HepG2 (cell line): ENCODE data around the gene DTD2. TPM values are rescaled to one million over a fixed set of nuclear protein-coding genes. Genes with fewer than 3 reads are reported as not detected.
A peak's percentile ranks its signal among the peaks of the same experiment; 100 is the strongest.

Source experiments
- CCDC6 ChIP-seq: sonication (generic); formaldehyde crosslinking; IDR thresholded peaks from 2 replicates; pipeline ENCODE4 v1.8.1; 2022; ENCODE audit warnings: mild to moderate bottlenecking, missing genetic modification reagents, moderate library complexity
- FOXP1 ChIP-seq, 2 experiments: fragments of 450-650 bp in 1 of 2; IDR thresholded peaks; 2 replicates each; pipeline ENCODE4 v1.6.1; 2017 to 2018; ENCODE audit warnings: antibody characterized with exemption in 1 of 2
- MTF2 ChIP-seq: sonication (generic); formaldehyde crosslinking; IDR thresholded peaks from 2 replicates; pipeline ENCODE4 v1.5.0; 2020; ENCODE audit warnings: missing genetic modification reagents, borderline replicate concordance
- MXD4 ChIP-seq: IDR thresholded peaks from 2 replicates; pipeline ENCODE4 v1.6.1; 2016; ENCODE audit warnings: mild to moderate bottlenecking, missing biosample characterization, missing genetic modification reagents
- NFKBIZ ChIP-seq: IDR thresholded peaks from 2 replicates; pipeline ENCODE4 v1.6.1; 2018; ENCODE audit warnings: missing genetic modification reagents, missing compliant biosample characterization
- SAP130 ChIP-seq: IDR thresholded peaks from 2 replicates; pipeline ENCODE4 v1.6.1; 2016; ENCODE audit warnings: low read depth
- TBX2 ChIP-seq: sonication (generic); formaldehyde crosslinking; IDR thresholded peaks from 2 replicates; pipeline ENCODE4 v1.5.0; 2020; ENCODE audit warnings: missing genetic modification reagents, mild to moderate bottlenecking, borderline replicate concordance
- TOPORS ChIP-seq: sonication (generic); formaldehyde crosslinking; IDR thresholded peaks from 2 replicates; pipeline ENCODE4 v1.8.0; 2023; ENCODE audit warnings: mild to moderate bottlenecking, missing genetic modification reagents
- ZNF672 ChIP-seq: sonication (generic); formaldehyde crosslinking; IDR thresholded peaks from 2 replicates; pipeline ENCODE4 v1.8.1; 2022; ENCODE audit warnings: missing genetic modification reagents
- ZNF737 ChIP-seq: sonication (generic); formaldehyde crosslinking; IDR thresholded peaks from 2 replicates; pipeline ENCODE4 v1.5.0; 2020; ENCODE audit warnings: missing genetic modification reagents, mild to moderate bottlenecking, borderline replicate concordance
- ZNF775 ChIP-seq: sonication (generic); formaldehyde crosslinking; IDR thresholded peaks from 2 replicates; pipeline ENCODE4 v1.4.0; 2020; ENCODE audit warnings: missing genetic modification reagents, mild to moderate bottlenecking, moderate library complexity, borderline replicate concordance
- ZNF879 ChIP-seq: sonication (generic); formaldehyde crosslinking; IDR thresholded peaks from 2 replicates; pipeline ENCODE4 v1.8.1; 2023; ENCODE audit warnings: missing genetic modification reagents
- polyA plus RNA-seq, 8 experiments: library from polyadenylated mRNA; depleted of rRNA in 3 of 8; stranded (reverse) in 7 of 8; unstranded in 1 of 8; fragments of >200 nt; fragmentation: Illumina TruSeq in 4 of 8; extraction: Trizol in 4 of 8; gene quantifications; 2 replicates each; pipeline versions ENCODE4 v1.2.1 to v1.2.3, GENCODE V29; 2011 to 2016; ENCODE audit warnings: low read depth in 4 of 8, missing spikeins in 1 of 8, mixed read lengths in 1 of 8; ENCODE audit not compliant: insufficient read depth in 1 of 8
- total RNA-seq, 5 experiments: library from RNA; depleted of rRNA; stranded (reverse); fragments of >200 nt; fragmentation: Illumina TruSeq; extraction: Trizol; gene quantifications; 2 replicates each; pipeline ENCODE4 v1.2.3, GENCODE V29; 2016; ENCODE audit warnings: low read depth in 1 of 5
- TF ChIP-seq, protein P1 (sequence below): sonication (generic); formaldehyde crosslinking; IDR thresholded peaks from 2 replicates; pipeline ENCODE4 v1.4.0; 2020; ENCODE audit warnings: missing genetic modification reagents, borderline replicate concordance
- TF ChIP-seq, protein P2 (sequence below): sonication (generic); formaldehyde crosslinking; IDR thresholded peaks from 2 replicates; pipeline ENCODE4 v1.4.0; 2020; ENCODE audit warnings: mild to moderate bottlenecking, missing genetic modification reagents
- TF ChIP-seq, protein P3 (sequence below): IDR thresholded peaks from 2 replicates; pipeline ENCODE4 v1.6.1; 2016; ENCODE audit warnings: low read depth, missing genetic modification reagents, missing compliant biosample characterization
- TF ChIP-seq, protein P4 (sequence below): sonication (generic); formaldehyde crosslinking; IDR thresholded peaks from 2 replicates; pipeline ENCODE4 v1.4.0; 2020; ENCODE audit warnings: missing genetic modification reagents

The DTD2 gene
- total and polyA plus RNA-seq, 2 of the 13 experiments (the other 11 are each of a cell fraction or from before 2014, with no cell fraction given), result 22.3 to 49.8 TPM

DNA sequence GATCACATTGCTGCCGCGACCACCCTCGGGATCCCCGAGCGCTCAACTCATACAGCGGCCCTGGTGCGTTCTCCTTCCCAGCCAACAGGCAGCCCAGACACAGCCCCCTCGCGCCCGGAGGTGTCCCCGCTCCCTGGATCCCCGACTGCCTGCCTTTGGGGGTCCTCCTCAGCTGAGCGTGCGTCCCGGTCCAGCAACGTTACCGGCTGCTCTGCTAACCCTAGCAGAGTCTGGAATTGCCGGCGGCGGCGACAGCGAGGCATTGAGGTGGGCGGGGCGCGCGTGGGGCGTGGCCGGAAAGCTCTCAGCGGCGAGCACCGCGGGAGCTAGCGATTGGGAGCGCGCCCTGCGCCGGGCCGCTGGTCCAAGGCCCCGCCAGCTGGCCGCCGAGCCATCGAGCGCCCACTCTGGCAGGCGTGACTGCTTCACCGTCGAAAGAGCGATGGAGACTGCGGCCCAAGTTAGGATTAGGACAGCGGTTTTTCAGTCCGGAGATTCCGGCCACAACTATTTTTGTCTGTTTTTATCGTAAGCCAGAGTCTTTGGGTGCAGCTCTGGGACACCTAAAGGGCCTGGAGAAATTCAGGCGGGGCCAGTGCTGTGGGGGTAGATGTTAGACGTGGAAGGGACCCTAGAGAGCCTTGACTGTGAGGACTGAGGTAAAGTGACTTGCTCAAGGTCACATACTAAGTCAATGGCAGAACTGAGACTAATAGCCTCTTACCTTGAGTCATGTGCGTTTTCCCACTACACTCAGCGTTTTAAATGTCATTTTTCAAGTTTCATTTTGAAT, 36.8 kb downstream of the DTD2 start, which contains the start of gene HEATR5A (continued):
- TF ChIP-seq, protein P1, sequence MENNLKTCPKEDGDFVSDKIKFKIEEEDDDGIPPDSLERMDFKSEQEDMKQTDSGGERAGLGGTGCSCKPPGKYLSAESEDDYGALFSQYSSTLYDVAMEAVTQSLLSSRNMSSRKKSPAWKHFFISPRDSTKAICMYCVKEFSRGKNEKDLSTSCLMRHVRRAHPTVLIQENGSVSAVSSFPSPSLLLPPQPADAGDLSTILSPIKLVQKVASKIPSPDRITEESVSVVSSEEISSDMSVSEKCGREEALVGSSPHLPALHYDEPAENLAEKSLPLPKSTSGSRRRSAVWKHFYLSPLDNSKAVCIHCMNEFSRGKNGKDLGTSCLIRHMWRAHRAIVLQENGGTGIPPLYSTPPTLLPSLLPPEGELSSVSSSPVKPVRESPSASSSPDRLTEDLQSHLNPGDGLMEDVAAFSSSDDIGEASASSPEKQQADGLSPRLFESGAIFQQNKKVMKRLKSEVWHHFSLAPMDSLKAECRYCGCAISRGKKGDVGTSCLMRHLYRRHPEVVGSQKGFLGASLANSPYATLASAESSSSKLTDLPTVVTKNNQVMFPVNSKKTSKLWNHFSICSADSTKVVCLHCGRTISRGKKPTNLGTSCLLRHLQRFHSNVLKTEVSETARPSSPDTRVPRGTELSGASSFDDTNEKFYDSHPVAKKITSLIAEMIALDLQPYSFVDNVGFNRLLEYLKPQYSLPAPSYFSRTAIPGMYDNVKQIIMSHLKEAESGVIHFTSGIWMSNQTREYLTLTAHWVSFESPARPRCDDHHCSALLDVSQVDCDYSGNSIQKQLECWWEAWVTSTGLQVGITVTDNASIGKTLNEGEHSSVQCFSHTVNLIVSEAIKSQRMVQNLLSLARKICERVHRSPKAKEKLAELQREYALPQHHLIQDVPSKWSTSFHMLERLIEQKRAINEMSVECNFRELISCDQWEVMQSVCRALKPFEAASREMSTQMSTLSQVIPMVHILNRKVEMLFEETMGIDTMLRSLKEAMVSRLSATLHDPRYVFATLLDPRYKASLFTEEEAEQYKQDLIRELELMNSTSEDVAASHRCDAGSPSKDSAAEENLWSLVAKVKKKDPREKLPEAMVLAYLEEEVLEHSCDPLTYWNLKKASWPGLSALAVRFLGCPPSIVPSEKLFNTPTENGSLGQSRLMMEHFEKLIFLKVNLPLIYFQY (CRISPR knock-in tag), result peak; percentile 77
- TF ChIP-seq, protein P2, sequence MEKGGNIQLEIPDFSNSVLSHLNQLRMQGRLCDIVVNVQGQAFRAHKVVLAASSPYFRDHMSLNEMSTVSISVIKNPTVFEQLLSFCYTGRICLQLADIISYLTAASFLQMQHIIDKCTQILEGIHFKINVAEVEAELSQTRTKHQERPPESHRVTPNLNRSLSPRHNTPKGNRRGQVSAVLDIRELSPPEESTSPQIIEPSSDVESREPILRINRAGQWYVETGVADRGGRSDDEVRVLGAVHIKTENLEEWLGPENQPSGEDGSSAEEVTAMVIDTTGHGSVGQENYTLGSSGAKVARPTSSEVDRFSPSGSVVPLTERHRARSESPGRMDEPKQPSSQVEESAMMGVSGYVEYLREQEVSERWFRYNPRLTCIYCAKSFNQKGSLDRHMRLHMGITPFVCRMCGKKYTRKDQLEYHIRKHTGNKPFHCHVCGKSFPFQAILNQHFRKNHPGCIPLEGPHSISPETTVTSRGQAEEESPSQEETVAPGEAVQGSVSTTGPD, result no peak; the same call in none of the 2 replicates
- TF ChIP-seq ZNF879 (peak; percentile 99), MXD4 (CRISPR knock-in tag) (peak; percentile 99), CCDC6 (CRISPR knock-in tag) (peak; percentile 96), NFKBIZ (CRISPR knock-in tag) (peak; percentile 81), ZNF672 (CRISPR knock-in tag) (no peak), FOXP1 (IDR thresholded peaks at IDR 0.05) (no peak; the same call in 1 of the 2 replicates), FOXP1 (CRISPR knock-in tag; IDR thresholded peaks at IDR 0.05) (peak; percentile 47), TBX2 (CRISPR knock-in tag) (peak; percentile 99), TOPORS (CRISPR knock-in tag) (peak; percentile 99), ZNF775 (0 out of 2 replicates have a peak, but pooled peaks have one; percentile 93), ZNF737 (CRISPR knock-in tag) (peak; percentile 97), MTF2 (CRISPR knock-in tag) (peak; percentile 97; the same call in 1 of the 2 replicates), SAP130 (CRISPR knock-in tag) (peak; percentile 99)
- TF ChIP-seq, protein P3, sequence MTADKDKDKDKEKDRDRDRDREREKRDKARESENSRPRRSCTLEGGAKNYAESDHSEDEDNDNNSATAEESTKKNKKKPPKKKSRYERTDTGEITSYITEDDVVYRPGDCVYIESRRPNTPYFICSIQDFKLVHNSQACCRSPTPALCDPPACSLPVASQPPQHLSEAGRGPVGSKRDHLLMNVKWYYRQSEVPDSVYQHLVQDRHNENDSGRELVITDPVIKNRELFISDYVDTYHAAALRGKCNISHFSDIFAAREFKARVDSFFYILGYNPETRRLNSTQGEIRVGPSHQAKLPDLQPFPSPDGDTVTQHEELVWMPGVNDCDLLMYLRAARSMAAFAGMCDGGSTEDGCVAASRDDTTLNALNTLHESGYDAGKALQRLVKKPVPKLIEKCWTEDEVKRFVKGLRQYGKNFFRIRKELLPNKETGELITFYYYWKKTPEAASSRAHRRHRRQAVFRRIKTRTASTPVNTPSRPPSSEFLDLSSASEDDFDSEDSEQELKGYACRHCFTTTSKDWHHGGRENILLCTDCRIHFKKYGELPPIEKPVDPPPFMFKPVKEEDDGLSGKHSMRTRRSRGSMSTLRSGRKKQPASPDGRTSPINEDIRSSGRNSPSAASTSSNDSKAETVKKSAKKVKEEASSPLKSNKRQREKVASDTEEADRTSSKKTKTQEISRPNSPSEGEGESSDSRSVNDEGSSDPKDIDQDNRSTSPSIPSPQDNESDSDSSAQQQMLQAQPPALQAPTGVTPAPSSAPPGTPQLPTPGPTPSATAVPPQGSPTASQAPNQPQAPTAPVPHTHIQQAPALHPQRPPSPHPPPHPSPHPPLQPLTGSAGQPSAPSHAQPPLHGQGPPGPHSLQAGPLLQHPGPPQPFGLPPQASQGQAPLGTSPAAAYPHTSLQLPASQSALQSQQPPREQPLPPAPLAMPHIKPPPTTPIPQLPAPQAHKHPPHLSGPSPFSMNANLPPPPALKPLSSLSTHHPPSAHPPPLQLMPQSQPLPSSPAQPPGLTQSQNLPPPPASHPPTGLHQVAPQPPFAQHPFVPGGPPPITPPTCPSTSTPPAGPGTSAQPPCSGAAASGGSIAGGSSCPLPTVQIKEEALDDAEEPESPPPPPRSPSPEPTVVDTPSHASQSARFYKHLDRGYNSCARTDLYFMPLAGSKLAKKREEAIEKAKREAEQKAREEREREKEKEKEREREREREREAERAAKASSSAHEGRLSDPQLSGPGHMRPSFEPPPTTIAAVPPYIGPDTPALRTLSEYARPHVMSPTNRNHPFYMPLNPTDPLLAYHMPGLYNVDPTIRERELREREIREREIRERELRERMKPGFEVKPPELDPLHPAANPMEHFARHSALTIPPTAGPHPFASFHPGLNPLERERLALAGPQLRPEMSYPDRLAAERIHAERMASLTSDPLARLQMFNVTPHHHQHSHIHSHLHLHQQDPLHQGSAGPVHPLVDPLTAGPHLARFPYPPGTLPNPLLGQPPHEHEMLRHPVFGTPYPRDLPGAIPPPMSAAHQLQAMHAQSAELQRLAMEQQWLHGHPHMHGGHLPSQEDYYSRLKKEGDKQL (CRISPR knock-in tag), result peak; percentile 82
- TF ChIP-seq, protein P4, sequence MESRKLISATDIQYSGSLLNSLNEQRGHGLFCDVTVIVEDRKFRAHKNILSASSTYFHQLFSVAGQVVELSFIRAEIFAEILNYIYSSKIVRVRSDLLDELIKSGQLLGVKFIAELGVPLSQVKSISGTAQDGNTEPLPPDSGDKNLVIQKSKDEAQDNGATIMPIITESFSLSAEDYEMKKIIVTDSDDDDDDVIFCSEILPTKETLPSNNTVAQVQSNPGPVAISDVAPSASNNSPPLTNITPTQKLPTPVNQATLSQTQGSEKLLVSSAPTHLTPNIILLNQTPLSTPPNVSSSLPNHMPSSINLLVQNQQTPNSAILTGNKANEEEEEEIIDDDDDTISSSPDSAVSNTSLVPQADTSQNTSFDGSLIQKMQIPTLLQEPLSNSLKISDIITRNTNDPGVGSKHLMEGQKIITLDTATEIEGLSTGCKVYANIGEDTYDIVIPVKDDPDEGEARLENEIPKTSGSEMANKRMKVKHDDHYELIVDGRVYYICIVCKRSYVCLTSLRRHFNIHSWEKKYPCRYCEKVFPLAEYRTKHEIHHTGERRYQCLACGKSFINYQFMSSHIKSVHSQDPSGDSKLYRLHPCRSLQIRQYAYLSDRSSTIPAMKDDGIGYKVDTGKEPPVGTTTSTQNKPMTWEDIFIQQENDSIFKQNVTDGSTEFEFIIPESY (CRISPR knock-in tag), result peak; percentile 42
